Testis (tissue), 2 donors: ENCODE results near the gene NUMB.

ENCODE experiments used
- POLR2A ChIP-seq: fragments of 450-650 bp; IDR thresholded peaks from one replicate; pipeline ENCODE4 v1.6.1; 2017; ENCODE audit warnings: antibody characterized with exemption, mild to moderate bottlenecking, moderate library complexity
- TF ChIP-seq, protein P1 (sequence below), 3 experiments: fragments of 450-650 bp in 2 of 3; fragments of 200-600 bp in 1 of 3; sonication (generic) in 1 of 3; IDR thresholded peaks; one replicate each; pipeline ENCODE4 v1.5.1; 2016 to 2019; ENCODE audit warnings: antibody characterized with exemption in 3 of 3, mild to moderate bottlenecking in 2 of 3, moderate library complexity in 1 of 3

DNA sequence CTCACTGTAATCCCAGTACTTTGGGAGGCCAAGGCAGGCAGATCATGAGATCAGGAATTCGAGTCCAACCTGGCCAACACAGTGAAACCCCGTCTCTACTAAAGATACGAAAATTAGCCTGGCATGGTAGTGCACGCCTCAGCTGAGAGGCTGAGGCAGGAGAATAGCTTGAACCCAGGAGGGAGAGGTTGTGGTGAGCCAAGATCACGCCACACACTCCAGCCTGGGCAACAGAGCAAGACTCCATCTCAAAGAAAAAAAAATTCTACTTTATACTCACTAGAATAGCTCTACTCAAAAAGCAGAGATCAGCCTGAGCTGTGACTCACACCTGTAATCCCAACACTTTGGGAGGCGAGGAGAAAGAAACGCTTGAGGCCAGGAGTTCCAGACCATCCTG lies 17.1 kb downstream of the NUMB start:
- TF ChIP-seq, protein P1, sequence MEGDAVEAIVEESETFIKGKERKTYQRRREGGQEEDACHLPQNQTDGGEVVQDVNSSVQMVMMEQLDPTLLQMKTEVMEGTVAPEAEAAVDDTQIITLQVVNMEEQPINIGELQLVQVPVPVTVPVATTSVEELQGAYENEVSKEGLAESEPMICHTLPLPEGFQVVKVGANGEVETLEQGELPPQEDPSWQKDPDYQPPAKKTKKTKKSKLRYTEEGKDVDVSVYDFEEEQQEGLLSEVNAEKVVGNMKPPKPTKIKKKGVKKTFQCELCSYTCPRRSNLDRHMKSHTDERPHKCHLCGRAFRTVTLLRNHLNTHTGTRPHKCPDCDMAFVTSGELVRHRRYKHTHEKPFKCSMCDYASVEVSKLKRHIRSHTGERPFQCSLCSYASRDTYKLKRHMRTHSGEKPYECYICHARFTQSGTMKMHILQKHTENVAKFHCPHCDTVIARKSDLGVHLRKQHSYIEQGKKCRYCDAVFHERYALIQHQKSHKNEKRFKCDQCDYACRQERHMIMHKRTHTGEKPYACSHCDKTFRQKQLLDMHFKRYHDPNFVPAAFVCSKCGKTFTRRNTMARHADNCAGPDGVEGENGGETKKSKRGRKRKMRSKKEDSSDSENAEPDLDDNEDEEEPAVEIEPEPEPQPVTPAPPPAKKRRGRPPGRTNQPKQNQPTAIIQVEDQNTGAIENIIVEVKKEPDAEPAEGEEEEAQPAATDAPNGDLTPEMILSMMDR (IDR thresholded peaks at IDR 0.05), result no peak
- TF ChIP-seq POLR2A, result no peak
